NCI-H510A treated with DMSO at 0.1 percent for 48 hours (cell line): ENCODE results near the gene WWOX.
"Not testable (repeated sequence)": the region's sequence is repeated elsewhere in the genome, so short reads cannot be mapped to it uniquely, and the experiment has no call there.

Experiments used
- DNase-seq: peaks from one replicate; lab custom pipeline; 2025; lab: John Stamatoyannopoulos, UW

Gene WWOX

GRCh38 chr16:78501744-78502143 lies 402.3 kb downstream of the WWOX start:
- no peak for DNase-seq

DNA sequence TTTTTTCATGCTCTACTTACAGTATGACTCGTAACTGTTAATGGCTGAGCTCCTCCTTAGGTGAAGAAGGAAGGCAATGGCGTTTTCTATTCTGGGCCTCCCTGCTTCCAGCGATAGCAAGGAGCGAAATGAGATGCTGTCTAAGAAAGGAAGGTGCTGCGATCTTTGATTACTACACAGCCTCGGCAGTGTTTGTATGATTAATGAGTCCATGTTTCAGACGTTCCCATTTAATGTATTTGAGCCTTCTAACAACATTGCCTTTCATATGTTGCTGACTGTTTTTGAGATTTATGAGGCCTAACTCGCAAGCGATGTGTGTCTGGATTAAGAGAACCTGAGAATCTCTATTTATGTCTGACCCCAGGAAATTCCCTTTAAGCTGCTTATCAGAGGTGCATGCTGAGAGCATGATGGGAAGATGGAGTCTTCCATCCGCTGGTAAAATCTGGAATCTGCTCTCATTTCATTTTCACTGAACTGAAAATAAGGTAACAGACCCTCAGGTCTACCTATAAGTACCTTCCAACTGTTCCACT lies 403.4 kb downstream of the WWOX start:
- no peak for DNase-seq

DNA sequence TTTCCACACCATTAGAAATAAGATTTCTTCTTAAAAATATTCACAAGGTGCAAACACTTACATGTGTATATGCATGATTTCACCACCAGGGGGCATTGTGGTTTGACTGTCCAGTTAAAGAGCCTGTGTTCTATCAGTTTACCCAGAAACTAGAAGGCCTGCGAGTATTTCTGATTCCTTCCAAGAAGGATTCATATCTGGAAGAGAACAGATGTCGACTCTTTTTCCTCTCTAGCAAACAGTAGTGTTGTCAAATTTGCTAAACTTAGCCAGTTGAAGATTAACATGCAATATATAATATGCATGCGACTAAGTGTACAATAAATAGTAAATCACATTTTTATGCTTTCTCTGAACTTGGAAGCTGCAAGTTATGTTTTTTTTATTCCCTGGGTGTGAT lies 404.1 kb downstream of the WWOX start:
- DNase-seq: peak; percentile 53

DNA sequence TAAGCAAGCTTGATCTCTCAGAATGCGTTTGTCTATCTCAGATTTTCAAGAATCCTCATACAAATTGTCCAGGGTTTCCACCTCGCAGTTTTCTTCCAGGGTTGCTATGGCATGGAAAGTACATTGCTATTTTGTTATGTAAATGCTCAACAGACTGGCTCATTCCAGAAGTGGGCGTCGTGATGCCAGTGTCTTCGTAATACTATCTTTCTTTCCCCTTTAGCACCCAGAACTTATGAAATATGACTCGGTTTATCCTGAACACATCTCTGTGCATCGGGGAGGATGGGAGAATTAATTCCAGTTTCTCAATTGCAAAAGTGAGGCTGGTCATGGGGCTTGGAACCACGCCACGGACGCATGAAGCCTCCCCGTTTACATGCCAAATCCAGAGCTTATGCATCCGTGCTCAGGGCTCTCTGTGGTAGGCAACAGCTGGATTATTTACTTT lies 405.0 kb downstream of the WWOX start:
- no peak for DNase-seq

GRCh38 chr16:78505036-78505435 lies 405.6 kb downstream of the WWOX start:
- DNase-seq: no peak

- peak; percentile 36 for DNase-seq
Measured at GRCh38 chr16:78505544-78506366, 406.3 kb downstream of the WWOX start.

- no peak for DNase-seq
Measured at GRCh38 chr16:78506367-78507193, 407.1 kb downstream of the WWOX start.

- DNase-seq: no peak
Measured at GRCh38 chr16:78507576-78507975, 408.1 kb downstream of the WWOX start.

- no peak for DNase-seq
Measured at GRCh38 chr16:78509965-78510364, 410.5 kb downstream of the WWOX start.

GRCh38 chr16:78510496-78510895 lies 411.0 kb downstream of the WWOX start:
- no peak for DNase-seq

- no peak for DNase-seq
Measured at GRCh38 chr16:78513838-78514237, 414.4 kb downstream of the WWOX start.

DNA sequence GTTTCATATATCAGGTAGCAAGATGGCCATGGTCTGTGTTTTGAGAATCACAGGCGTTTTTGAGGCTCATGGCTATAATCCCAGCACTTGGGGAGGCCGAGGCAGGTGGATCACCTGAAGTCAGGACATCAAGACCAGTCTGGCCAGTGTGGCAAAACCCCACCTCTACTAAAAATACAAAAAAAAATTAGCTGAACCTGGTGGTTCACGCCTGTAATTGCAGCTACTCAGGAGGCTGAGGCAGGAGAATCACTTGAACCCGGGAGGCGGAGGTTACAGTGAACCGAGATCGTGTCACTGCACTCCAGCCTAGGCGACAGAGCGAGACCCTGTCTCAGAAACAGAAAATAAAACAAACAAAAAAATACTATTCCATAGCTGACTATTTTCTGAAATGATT lies 415.4 kb downstream of the WWOX start:
- not testable (repeated sequence) for DNase-seq

- peak; percentile 65 for DNase-seq
Measured at GRCh38 chr16:78515421-78515820, 416.0 kb downstream of the WWOX start.

- DNase-seq: peak; percentile 8
Measured at GRCh38 chr16:78516006-78516736, 416.7 kb downstream of the WWOX start.

DNA sequence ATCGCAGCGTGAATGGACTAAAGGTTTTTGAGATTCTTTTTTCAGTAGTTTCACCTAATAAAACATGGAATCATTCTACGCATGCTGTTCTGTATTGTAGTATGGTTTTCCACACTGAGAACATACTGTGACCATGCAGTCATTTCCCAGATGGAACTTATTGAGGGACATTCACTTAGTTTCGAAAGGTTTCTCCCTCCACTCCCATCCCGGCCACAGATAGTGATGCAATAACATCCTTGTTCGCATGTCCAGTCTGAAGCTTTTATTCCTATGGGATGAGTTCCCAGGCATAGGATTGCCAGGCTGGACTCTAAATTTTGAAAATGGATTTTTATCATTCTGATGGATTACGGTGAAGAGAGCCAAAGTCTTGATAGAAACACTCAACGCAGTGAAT lies 420.4 kb downstream of the WWOX start:
- no peak for DNase-seq

DNA sequence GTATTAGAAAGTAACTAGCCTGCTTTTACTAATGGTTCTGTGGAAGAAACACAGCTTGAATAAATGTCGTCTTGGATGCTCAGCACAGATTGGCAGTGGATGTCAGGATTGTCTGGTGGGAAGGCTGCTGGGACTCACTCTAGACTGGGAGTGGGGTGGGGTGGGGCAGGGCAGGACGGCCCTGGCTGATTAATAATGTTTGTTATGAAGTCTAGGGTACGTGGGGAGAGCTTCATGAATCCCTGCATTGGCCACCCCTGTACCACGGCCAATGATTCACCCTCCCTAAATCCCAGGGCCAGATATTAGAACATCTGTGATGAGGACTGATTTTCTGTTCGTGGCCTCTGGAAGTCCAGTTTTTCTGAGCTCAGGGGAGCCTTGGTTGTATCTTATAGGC lies 421.0 kb downstream of the WWOX start:
- no peak for DNase-seq

DNA sequence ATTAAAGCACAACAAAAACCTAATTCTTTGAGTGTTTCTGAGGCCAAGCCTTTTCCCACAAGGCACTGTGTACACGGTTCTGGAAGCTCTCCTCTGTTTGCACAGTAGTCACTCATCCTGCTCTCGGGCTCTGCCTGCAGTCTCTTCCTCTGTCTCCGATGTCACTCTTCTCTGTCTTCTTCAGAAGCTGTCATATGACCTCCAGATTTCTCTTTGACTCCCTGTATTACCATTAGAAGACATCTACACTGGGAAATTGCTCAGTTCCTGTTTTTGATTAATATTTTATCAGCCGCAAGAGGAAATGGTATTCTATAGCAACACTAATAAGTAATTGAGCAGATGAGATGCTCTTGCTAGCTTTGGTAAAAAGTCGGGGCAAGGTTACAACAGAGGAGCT lies 422.9 kb downstream of the WWOX start:
- DNase-seq: peak; percentile 61

DNA sequence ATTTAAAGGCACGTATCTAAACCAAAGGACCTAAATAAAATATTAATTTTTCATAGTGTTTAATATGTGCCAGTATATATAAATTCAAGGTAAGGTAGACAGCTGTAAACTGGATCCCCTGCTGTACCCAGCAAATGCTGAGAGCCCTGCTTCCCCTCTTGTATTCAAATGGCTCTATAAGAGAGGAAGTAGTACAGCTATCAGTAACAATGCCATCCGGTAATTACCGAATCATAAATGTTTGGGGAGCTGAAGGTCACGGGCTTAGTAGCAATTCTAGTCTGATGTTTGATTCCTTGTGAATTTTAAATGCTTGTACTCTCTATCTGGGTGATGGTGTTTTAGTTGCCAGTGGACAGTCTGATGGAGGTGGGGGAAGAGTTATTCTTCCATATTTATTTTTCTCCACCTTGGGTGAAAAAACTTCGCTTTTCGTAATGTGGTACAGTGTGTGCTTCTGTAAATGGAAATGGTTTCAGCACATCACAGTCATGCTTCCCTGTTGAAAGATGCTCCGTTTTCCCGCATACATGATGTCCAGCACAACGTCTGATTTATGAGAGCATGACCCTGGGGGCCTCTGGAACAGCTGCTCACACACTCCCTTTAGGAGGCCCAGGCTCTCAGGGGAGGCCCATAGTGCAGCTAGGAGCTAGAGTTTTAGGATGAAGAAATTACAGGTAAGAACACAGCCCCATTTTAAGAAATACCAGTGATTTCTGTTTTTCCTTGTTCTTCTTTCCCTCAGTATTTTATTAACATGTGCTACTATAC lies 423.9 kb downstream of the WWOX start:
- peak; percentile 41 for DNase-seq

- DNase-seq: no peak
Measured at GRCh38 chr16:78524066-78524595, 424.7 kb downstream of the WWOX start.

DNA sequence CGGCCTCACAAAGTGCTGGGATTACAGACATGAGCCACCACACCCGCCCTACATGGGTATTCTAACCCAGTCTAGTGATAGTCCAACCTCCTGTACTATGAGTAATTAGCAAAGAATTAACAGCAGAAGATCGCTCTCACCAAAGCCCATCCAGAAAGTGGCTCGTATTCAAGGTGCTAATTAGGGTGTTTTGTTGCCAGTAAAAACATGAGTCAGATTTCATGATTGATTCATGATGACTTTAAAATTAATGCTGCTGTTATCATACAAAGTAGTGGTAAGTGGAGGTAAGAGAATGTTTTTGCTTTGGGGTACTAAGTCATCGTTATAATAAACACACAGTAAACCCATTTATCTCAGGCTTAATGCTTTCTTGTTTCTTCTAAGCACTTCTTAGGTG lies 428.8 kb downstream of the WWOX start:
- no peak for DNase-seq

GRCh38 chr16:78529881-78530280 lies 430.4 kb downstream of the WWOX start:
- DNase-seq: no peak
